ENCODE measurements around the gene PTPRJ.

DNA sequence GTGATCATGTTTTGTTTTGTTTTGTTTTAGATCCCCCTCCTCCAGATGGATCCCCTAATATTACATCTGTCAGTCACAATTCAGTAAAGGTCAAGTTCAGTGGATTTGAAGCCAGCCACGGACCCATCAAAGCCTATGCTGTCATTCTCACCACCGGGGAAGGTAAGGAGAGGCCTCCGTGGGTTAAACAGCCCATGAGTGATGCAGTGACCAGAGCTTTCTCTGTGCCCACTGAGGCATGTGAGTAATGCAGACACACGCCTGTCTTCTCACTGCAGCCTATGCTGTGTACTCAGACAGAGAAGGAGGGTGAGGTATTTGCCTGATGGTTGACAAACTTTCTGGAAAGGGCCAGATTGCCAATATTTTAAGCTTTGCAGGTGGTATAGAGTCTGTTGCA is 162.5 kb downstream of the PTPRJ start:
- TF ChIP-seq ZNF707 (CRISPR knock-in tag; conservative IDR thresholded peaks at IDR 0.05), result no peak
- TF ChIP-seq, protein P1, sequence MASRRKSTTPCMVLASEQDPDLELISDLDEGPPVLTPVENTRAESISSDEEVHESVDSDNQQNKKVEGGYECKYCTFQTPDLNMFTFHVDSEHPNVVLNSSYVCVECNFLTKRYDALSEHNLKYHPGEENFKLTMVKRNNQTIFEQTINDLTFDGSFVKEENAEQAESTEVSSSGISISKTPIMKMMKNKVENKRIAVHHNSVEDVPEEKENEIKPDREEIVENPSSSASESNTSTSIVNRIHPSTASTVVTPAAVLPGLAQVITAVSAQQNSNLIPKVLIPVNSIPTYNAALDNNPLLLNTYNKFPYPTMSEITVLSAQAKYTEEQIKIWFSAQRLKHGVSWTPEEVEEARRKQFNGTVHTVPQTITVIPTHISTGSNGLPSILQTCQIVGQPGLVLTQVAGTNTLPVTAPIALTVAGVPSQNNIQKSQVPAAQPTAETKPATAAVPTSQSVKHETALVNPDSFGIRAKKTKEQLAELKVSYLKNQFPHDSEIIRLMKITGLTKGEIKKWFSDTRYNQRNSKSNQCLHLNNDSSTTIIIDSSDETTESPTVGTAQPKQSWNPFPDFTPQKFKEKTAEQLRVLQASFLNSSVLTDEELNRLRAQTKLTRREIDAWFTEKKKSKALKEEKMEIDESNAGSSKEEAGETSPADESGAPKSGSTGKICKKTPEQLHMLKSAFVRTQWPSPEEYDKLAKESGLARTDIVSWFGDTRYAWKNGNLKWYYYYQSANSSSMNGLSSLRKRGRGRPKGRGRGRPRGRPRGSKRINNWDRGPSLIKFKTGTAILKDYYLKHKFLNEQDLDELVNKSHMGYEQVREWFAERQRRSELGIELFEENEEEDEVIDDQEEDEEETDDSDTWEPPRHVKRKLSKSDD (conservative IDR thresholded peaks at IDR 0.05; ENCODE audit: low read length), result no peak
- TF ChIP-seq ZNF197 (CRISPR knock-in tag; IDR thresholded peaks at IDR 0.05; ENCODE audit: low read depth), result no peak
- TF ChIP-seq ZNF695 (CRISPR knock-in tag; IDR thresholded peaks at IDR 0.05), result no peak
- no peak for TF ChIP-seq ZBTB40 (IDR thresholded peaks at IDR 0.05)
- TF ChIP-seq ZBTB40 (CRISPR knock-in tag; IDR thresholded peaks at IDR 0.05), result no peak
- TF ChIP-seq ATF1 (CRISPR knock-in tag; IDR thresholded peaks at IDR 0.05), result no peak
- TF ChIP-seq ATF1 (tag; IDR thresholded peaks at IDR 0.05), result no peak

Data from K562 (cell line).